ENCODE measurements around the gene CACTIN. TPM values are rescaled to one million over a fixed set of nuclear protein-coding genes. Genes with fewer than 3 reads are reported as not detected.
"Not testable (repeated sequence)": the region's sequence is repeated elsewhere in the genome, so short reads cannot be mapped to it uniquely, and the experiment has no call there.

The CACTIN gene
- total RNA-seq, 1 donor from 2014 or later = 12.5 TPM

GRCh38 chr19:3581792-3582191 is 44.8 kb downstream of the CACTIN start:
- not testable (repeated sequence) for H3K27ac ChIP-seq (ENCODE audit: low read depth, low read length); H3K4me3 ChIP-seq (ENCODE audit: low read length in 3 of 3); H3K9ac ChIP-seq (ENCODE audit: low read depth in 1 of 3, low read length in 3 of 3); H3K9me3 ChIP-seq (ENCODE audit: control insufficient read depth in 3 of 3, low read length in 3 of 3); H3K36me3 ChIP-seq (ENCODE audit: control insufficient read depth in 3 of 3, insufficient read depth in 3 of 3, low read length in 3 of 3); H3K4me1 ChIP-seq (ENCODE audit: control insufficient read depth in 3 of 3, insufficient read depth in 3 of 3, low read length in 3 of 3)
- peaks cover 12 to 17% (median 13%) of the 10 kb centered on the region in 3 donors for H3K27me3 ChIP-seq (ENCODE audit: control insufficient read depth in 3 of 3, insufficient read depth in 3 of 3, low read length in 3 of 3)

DNA sequence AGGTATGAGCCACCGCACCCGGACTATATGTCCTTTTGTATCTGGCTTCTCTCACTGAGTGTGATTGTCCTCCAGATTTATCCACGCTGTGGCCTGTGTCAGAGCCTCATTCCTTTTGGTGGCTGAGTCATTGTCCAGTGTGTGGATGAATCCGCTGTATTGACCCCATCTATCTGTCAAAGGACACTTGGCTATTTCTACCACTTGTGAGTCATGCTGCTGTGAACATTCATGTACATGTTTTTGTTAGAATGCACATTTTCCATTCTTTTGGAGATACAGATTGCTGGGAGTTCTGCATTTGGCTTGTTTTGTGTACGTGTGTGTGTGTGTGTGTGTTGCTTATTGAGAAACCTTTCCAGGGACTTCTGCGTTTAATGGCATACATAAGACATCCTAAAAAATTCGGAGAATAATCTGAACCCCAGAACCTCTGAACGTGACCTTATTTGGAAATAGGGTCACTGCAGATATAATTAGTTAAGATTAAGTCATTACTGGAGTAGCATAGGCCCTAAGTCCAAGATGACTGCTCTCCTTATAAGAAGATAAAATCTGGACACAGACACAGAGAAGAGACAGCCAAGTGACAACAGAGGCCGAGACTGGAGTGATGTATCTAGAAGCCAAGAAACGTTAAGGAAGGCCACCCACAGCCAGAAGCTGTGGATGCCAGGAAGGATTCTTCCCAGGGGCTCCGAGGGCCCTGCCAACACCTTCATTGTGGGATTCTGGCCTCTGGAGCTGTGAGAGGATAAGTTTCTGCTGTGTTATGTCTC is 46.2 kb downstream of the CACTIN start:
- Histone ChIP-seq H3K9me3 (ENCODE audit: control insufficient read depth in 3 of 3, low read length in 3 of 3) (no peaks in the 10 kb centered on the region), H3K4me1 (ENCODE audit: control insufficient read depth in 3 of 3, insufficient read depth in 3 of 3, low read length in 3 of 3) (peaks cover 9 to 13% (median 10%) of the 10 kb centered on the region in 3 donors), H3K27me3 (ENCODE audit: control insufficient read depth in 3 of 3, insufficient read depth in 3 of 3, low read length in 3 of 3) (peaks cover 4 to 6% (median 4%) of the 10 kb centered on the region in 3 donors), H3K27ac (ENCODE audit: low read depth, low read length) (no peak overlapping the region), H3K4me3 (ENCODE audit: low read length in 3 of 3) (no peak overlapping the region), H3K36me3 (ENCODE audit: control insufficient read depth in 3 of 3, insufficient read depth in 3 of 3, low read length in 3 of 3) (no peaks in the 10 kb centered on the region), H3K9ac (ENCODE audit: low read depth in 1 of 3, low read length in 3 of 3) (no peak overlapping the region)

DNA sequence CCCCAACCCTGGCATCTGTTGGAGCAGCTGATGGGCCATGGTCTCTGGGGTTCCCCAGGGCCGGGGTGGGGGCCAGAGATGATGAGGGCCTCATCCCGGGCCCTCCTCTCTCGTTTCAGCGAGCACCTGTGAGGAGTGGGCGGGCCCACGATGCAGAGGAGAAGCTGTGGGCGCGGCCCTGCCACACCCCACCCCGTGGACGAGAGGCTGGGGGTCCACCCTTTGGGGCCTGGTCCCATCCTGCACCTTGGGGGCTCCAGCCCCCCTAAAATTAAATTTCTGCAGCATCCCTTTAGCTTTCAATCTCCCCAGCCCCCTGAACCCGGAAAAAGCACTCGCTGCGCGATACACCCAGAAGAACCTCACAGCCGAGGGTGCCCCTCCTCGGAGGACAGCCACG is 48.2 kb downstream of the CACTIN start:
- Histone ChIP-seq H3K4me1 (ENCODE audit: control insufficient read depth in 3 of 3, insufficient read depth in 3 of 3, low read length in 3 of 3) (peaks cover 10 to 12% (median 10%) of the 10 kb centered on the region in 3 donors), H3K27ac (ENCODE audit: low read depth, low read length) (no peak overlapping the region), H3K36me3 (ENCODE audit: control insufficient read depth in 3 of 3, insufficient read depth in 3 of 3, low read length in 3 of 3) (no peaks in the 10 kb centered on the region), H3K4me3 (ENCODE audit: low read length in 3 of 3) (no peak overlapping the region), H3K9me3 (ENCODE audit: control insufficient read depth in 3 of 3, low read length in 3 of 3) (no peaks in the 10 kb centered on the region), H3K27me3 (ENCODE audit: control insufficient read depth in 3 of 3, insufficient read depth in 3 of 3, low read length in 3 of 3) (no peaks in the 10 kb centered on the region), H3K9ac (ENCODE audit: low read depth in 1 of 3, low read length in 3 of 3) (no peak overlapping the region)

- Histone ChIP-seq H3K27ac (ENCODE audit: low read depth, low read length) (no peak overlapping the region), H3K27me3 (ENCODE audit: control insufficient read depth in 3 of 3, insufficient read depth in 3 of 3, low read length in 3 of 3) (no peaks in the 10 kb centered on the region), H3K9ac (ENCODE audit: low read depth in 1 of 3, low read length in 3 of 3) (no peak overlapping the region), H3K4me1 (ENCODE audit: control insufficient read depth in 3 of 3, insufficient read depth in 3 of 3, low read length in 3 of 3) (peaks cover 10 to 14% (median 10%) of the 10 kb centered on the region in 3 donors), H3K4me3 (ENCODE audit: low read length in 3 of 3) (no peak overlapping the region), H3K36me3 (ENCODE audit: control insufficient read depth in 3 of 3, insufficient read depth in 3 of 3, low read length in 3 of 3) (no peaks in the 10 kb centered on the region), H3K9me3 (ENCODE audit: control insufficient read depth in 3 of 3, low read length in 3 of 3) (no peaks in the 10 kb centered on the region)
These were observed 48.8 kb downstream of the CACTIN start for GRCh38 chr19:3577723-3578344.

DNA sequence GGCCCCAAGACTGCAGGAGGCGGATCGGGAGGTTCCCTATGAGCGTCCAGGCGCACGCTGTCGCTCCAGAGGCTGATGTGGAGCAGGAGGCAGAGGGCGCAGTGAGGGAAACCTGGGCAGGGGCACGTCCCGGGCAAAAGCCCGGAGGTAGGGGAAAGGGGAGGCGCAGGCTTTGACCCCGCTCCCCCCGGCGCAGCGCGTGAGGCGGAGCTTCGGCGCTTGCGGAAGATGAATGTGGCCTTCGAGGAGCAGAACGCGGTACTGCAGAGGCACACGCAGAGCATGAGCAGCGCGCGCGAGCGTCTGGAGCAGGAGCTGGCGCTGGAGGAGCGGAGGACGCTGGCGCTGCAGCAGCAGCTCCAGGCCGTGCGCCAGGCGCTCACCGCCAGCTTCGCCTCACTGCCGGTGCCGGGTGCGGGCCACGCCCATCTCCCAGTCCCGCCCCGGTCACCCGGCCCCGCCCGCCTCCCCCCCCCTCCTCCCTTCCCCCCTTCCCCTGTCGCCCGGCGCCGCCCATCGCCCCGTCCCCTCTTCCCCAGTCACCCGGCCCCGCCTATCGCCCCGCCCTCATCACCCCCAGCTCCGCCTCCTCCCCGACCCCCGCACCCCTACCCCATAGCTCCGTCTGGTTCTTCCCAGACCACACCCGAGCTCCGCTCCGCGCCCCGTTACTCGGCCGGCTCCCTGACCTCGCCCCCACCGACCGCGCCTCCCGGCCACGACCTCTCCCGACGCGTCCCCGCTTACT is 49.7 kb downstream of the CACTIN start:
- Histone ChIP-seq H3K27ac (ENCODE audit: low read depth, low read length) (no peak overlapping the region), H3K27me3 (ENCODE audit: control insufficient read depth in 3 of 3, insufficient read depth in 3 of 3, low read length in 3 of 3) (no peaks in the 10 kb centered on the region), H3K9me3 (ENCODE audit: control insufficient read depth in 3 of 3, low read length in 3 of 3) (no peaks in the 10 kb centered on the region), H3K9ac (ENCODE audit: low read depth in 1 of 3, low read length in 3 of 3) (peak overlapping the region in 2 of 3 donors; percentile 43 to 45), H3K4me3 (ENCODE audit: low read length in 3 of 3) (peak overlapping the region; percentile 45 to 54 (median 48)), H3K4me1 (ENCODE audit: control insufficient read depth in 3 of 3, insufficient read depth in 3 of 3, low read length in 3 of 3) (peaks cover 14 to 19% (median 16%) of the 10 kb centered on the region in 3 donors), H3K36me3 (ENCODE audit: control insufficient read depth in 3 of 3, insufficient read depth in 3 of 3, low read length in 3 of 3) (no peaks in the 10 kb centered on the region)

GRCh38 chr19:3575949-3576673 is 50.5 kb downstream of the CACTIN start:
- no peak overlapping the region for H3K27ac ChIP-seq (ENCODE audit: low read depth, low read length)
- no peaks in the 10 kb centered on the region for H3K27me3 ChIP-seq (ENCODE audit: control insufficient read depth in 3 of 3, insufficient read depth in 3 of 3, low read length in 3 of 3)
- H3K9me3 ChIP-seq (ENCODE audit: control insufficient read depth in 3 of 3, low read length in 3 of 3) = no peaks in the 10 kb centered on the region
- H3K4me1 ChIP-seq (ENCODE audit: control insufficient read depth in 3 of 3, insufficient read depth in 3 of 3, low read length in 3 of 3) = peaks cover 15 to 19% (median 17%) of the 10 kb centered on the region in 3 donors
- peak overlapping the region in 2 of 3 donors; percentile 43 to 45 for H3K9ac ChIP-seq (ENCODE audit: low read depth in 1 of 3, low read length in 3 of 3)
- H3K4me3 ChIP-seq (ENCODE audit: low read length in 3 of 3) = peak overlapping the region; percentile 45 to 54 (median 48)
- no peaks in the 10 kb centered on the region for H3K36me3 ChIP-seq (ENCODE audit: control insufficient read depth in 3 of 3, insufficient read depth in 3 of 3, low read length in 3 of 3)

GRCh38 chr19:3575260-3575741 is 51.3 kb downstream of the CACTIN start:
- no peak overlapping the region for H3K27ac ChIP-seq (ENCODE audit: low read depth, low read length)
- peaks cover 15 to 19% (median 17%) of the 10 kb centered on the region in 3 donors for H3K4me1 ChIP-seq (ENCODE audit: control insufficient read depth in 3 of 3, insufficient read depth in 3 of 3, low read length in 3 of 3)
- H3K36me3 ChIP-seq (ENCODE audit: control insufficient read depth in 3 of 3, insufficient read depth in 3 of 3, low read length in 3 of 3) = no peaks in the 10 kb centered on the region
- H3K9ac ChIP-seq (ENCODE audit: low read depth in 1 of 3, low read length in 3 of 3) = no peak overlapping the region
- no peaks in the 10 kb centered on the region for H3K9me3 ChIP-seq (ENCODE audit: control insufficient read depth in 3 of 3, low read length in 3 of 3)
- no peaks in the 10 kb centered on the region for H3K27me3 ChIP-seq (ENCODE audit: control insufficient read depth in 3 of 3, insufficient read depth in 3 of 3, low read length in 3 of 3)
- no peak overlapping the region for H3K4me3 ChIP-seq (ENCODE audit: low read length in 3 of 3)

DNA sequence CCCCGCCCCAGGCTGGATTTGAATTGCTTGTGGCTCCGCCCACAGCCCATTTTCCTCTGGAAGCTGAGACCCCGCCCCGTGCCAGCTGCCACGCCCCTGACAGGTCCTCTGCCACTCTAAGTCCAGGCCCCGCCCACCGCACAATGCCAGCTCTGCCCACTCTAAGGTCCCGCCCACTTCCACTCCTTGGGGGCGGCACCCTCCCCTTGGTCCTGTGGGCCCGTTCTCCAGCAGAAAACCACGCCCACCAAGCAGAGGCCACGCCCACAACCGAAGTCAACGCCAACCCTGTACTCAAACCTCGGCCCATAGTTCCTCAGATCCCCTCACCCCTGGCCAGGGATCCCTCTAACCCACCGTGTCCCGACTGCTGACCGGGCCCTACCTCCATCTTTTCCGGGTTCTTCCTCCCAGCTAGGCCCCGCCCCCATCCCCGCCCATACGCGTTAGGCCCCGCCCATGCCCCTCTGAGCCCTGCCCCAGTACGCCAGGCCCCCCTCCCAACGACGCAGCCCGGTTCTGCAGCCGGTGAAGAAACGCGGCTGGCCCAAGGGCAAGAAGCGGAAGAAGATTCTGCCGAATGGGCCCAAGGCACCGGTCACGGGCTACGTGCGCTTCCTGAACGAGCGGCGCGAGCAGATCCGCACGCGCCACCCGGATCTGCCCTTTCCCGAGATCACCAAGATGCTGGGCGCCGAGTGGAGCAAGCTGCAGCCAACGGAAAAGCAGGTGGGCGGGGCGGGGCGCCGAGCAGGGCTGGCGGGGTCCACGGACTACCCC is 52.5 kb downstream of the CACTIN start:
- Histone ChIP-seq H3K4me1 (ENCODE audit: control insufficient read depth in 3 of 3, insufficient read depth in 3 of 3, low read length in 3 of 3) (peaks cover 15 to 19% (median 17%) of the 10 kb centered on the region in 3 donors), H3K4me3 (ENCODE audit: low read length in 3 of 3) (peak overlapping the region; percentile 72 to 74 (median 74)), H3K27me3 (ENCODE audit: control insufficient read depth in 3 of 3, insufficient read depth in 3 of 3, low read length in 3 of 3) (no peaks in the 10 kb centered on the region), H3K9ac (ENCODE audit: low read depth in 1 of 3, low read length in 3 of 3) (no peak overlapping the region), H3K9me3 (ENCODE audit: control insufficient read depth in 3 of 3, low read length in 3 of 3) (no peaks in the 10 kb centered on the region), H3K27ac (ENCODE audit: low read depth, low read length) (no peak overlapping the region), H3K36me3 (ENCODE audit: control insufficient read depth in 3 of 3, insufficient read depth in 3 of 3, low read length in 3 of 3) (no peaks in the 10 kb centered on the region)
